Measurements from ENCODE around the gene AHDC1.
A peak's percentile ranks its signal among the peaks of the same experiment; 100 is the strongest.

AHDC1 gene

DNA sequence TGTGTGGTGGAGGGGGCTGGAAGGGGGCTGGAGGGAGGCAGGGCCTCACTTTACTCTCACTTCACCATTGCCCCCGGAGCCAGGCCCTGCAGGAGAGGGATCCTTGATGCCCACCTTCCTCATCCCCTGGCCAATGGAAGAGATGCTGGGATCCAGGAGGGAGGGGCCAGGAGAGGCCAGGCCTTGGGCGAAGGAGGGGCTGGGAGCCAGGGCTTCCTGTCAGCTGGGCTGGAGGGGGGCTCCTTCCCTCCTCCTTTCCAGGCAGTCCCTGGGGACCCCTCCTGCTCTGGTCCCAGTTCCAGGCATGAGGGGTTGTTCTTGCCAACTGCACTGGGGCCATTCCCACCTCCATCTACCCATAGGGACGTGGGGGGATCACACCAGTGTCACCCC, 5.7 kb downstream of the AHDC1 start:
- DNase-seq, result peak; percentile 80

DNA sequence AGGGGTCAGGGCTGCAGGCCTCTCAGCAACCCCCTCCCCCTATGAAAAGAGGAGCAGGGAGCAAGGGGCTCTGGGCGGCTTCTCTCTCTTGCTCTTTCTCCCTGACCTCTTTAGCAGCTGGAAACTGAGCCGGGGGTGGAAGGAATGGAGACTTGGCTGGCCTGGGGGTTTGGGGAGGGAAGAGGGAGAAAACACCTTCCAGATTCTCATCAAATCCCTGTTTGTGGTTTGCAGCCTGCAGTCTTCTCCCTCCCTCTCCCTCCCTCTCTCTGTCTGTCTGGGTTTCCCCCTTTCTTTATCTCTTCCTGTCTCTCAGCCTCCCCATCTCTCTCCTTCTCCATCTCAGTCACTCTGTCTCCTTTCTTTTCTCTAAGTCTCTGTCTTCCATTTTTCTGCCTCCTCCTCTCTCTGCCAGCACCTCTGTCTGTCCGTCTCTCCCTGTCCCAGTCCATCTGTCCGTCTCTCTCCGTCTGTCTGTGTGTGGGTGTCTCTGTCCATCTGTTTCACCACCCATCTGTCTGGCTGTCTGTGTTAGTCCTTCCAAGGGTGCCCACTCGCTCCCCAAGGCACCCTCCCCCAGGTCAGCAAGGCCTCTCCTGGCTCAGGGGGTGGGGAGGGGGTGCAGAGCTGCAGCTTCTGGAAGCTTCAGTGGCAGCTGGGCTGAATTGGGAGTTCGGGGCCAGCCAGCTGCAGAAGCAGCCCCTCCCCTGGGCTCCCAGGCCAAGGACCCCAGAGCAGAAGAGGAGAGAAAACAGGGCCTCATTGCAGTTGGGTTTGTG, 6.2 kb downstream of the AHDC1 start:
- DNase-seq, result peak; percentile 78

DNA sequence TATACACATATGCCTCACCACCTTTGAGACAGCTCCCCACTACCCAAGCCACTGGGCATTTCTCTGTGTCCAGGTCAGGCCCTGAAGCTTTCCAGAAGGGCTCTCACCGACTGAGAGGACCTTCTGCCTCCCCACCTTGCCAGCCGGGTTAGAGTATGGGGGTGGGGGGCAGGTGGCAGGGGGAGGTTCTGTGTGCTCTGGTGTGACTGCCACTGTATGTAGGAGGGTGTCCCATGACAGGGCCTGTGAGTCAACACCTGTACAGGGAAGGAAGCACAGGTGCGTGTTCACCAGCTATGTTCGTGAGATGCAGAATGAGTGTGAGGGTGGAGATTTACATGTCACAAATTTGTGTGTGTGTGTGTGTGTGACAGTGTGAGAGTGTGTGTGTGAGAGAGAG, 7.0 kb downstream of the AHDC1 start:
- DNase-seq, result no peak

DNA sequence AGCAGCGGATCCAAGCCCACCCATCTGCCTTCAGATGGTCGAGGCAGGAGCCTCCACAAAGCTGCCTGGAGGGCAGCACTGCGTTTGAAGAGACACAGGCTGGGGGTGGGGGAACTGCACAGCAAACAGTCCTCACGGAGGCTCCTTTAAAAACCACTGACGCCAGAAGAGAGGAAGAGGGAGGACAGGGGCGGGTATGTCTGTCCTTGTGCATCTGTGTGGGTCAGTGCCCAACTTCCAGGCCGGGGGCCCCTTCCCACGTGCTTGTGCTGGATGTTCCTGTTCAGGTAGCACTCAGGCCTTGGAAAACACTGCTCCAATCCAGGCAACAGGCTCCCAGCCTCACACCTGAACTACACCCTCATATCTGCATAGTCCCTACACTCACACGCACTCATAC, 7.7 kb downstream of the AHDC1 start:
- DNase-seq, result no peak

DNA sequence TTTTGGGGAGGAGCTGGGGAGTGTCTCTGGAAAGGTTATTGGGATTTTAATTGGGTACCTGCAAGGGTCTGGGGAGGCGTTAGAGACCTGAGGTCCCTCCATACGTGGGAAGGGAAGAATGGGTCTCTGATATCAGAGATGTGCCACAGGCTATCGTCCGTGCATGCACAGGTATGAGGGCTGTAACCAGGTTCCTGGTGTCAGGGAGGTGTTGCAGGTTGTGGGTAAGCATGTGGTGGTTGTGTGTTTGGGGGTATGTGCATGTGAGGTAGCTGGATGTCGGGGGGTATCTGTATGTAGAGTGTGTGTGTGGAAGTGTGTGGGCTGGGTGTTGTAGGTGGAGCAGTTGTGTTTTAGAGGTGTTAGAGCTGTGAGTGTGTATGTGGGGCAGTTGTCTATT, 8.3 kb downstream of the AHDC1 start:
- no peak for DNase-seq

DNA sequence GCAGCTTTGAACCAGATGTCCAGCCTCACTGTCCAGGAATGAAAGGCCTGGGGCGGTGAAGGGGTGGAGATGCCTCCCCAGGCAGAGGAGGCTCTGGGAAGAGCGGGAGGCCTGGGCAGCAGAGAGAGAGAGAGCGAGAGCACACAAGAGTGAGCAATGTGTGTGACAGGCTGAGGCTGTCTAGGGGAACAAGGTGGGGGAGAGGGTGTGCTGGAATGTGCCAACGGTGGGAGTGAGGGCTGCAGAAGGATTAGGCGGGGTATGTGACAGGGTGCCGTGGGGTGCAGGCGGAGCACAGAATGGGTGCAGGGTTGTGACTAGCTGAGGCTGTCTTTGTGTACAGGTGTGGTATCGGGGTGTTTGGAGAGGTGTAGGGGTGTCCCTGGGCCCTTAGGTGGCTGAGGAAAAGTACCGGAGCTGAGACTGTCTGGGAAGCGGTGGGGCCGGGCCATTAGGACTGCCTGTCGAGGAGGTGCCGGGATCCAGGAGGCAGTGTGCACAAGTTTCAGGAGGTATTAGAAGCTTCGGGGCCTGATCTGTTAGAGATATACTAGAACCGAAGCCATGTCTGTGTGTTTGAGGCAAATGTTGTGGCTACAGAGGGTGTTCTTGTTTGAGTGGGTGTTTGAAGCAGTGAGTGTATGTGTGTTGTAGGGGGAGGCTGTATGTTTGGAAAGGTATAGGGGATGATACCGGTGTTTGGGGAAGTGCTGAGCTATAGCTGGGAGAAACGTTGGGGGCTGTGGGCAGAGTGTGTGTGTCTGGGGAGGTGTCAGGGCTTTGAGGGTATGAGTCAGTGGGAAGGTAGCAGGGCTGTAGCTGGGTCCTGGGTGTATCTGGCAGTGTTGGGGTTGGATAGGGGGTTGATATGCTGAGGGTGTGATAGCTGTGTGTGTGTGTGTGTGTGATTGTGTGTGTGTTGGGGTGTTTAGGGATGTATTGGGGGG, 9.1 kb downstream of the AHDC1 start:
- DNase-seq, result no peak

DNA sequence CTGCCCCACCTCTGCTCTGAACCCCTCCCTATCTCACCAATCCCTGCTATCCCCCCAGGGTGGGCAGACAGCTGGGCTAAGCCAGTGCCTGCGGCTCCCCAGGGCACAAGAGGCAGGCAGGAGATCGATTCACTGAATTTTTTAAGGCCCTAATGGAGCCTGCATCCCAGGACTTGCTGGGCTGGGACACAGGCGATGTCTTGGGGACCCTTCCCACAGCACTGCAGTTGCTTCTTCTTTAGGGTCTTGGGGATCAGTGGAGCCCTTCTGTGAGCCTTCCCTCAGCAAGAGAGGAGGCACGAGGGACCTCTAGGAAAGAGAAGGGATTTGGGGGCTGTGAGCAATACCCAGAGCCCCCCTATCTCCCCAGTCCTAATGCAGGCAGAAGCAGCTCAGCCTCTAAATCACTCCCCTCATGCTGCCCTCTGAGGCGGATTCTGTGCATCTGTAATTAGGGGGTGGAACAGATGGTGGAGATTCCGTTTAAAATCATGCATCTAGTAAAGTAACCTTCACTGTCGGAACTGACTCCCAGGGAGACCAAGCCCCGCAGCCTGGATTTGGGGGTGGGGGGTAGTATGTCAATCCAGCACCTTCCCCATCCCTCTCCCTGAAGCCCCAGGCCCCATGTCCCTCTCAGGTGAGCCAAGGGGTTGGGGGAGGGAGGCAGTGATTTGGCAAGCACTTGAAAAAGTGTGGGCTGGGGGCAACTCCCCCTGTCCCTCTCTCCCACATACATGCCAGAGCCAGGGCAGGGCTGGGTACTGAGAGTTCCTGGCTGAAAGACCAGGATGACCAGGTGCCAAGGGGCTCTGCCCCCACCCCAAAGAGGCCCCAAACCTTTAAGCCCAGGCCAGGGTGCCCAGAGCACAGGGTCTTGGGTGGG, 10.0 kb downstream of the AHDC1 start:
- DNase-seq, result peak; percentile 28

DNA sequence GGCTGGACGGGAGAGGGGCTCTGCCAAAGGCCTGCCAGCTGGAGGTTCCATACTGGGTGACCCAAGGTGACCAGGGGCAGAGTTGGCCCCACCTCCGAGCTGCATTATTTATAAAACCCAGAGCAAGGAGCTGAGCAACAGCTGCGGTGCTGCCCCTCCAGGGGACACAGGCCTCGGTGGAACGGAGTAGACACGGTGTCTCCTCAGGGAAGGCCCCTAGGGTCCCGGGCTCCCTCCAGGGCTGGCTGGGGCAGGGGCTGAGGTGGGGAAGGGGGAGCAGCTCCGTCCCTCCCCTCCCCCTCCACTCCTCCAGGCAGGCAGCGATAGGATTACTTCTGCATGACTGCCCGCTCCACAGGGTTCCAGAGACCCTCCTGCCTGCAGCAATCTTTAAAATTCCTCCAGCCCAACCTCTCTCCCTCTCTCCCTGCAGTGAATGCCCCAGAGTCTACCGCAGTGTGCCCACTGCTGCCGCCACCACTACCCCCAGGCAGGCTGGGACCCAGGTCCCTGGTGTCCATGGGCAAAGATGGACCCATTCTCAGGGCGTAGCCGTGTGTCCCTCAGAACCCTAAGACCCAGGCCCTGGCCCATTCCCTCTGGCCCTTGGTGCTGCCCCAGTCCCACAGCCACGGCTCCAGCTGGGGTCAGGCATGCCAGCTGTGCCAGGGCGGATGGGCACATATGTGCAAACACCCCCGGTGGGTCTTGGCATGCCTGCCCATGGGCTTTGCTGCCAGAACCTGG, 10.8 kb downstream of the AHDC1 start:
- peak; percentile 53 for DNase-seq

DNA sequence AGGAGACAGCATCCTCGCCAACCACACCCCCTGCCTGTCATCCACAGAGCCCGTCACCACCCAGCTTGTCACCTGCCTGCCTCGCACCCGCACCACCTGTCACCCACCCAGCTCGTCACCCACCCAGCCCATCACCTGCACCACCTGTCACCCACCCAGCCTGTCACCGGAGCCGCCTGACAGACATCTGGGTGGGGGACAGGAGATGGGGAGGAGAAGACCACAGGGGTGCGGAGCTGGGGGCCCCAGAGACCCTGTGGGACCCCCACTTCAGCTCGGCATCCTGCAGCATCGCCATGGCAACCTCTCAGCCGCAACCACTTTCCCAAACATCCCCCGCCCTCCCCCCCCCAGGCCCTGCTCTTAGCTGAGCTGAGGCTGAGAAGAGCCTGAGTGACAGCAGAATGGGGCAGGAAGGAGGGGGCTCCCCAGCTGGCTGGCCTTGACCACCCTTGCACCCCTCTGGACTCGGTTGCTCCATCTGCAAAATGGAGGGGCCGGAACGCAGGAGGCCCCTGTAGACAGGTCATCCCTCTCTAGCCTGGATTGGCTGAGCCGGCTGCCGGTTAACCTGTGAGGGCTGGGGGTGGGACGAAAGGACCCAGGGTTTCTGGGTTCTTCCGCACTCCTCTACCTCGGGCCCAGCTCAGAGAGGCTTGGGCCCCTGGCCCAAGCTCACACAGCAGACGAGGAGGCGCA, 11.6 kb downstream of the AHDC1 start:
- DNase-seq, result no peak

DNA sequence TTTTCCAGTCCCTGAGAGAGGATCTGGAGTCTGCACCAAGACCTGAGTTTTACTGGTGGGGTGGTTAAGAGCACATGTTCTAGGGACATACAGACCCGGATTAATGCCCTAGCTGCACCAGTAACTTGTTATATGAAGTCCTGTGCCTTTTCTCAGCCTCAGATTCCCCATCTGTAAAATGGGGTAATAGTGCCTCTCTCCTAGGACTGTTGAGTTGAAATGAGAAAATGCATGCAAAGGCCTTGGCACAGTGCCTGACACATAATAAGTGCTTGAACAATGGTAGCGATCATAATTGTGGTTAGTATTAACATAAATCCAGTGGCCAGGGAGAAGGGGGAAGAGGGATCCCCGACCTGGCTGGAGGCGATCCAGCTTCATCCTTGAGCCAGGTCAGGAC, 12.3 kb downstream of the AHDC1 start:
- no peak for DNase-seq

DNA sequence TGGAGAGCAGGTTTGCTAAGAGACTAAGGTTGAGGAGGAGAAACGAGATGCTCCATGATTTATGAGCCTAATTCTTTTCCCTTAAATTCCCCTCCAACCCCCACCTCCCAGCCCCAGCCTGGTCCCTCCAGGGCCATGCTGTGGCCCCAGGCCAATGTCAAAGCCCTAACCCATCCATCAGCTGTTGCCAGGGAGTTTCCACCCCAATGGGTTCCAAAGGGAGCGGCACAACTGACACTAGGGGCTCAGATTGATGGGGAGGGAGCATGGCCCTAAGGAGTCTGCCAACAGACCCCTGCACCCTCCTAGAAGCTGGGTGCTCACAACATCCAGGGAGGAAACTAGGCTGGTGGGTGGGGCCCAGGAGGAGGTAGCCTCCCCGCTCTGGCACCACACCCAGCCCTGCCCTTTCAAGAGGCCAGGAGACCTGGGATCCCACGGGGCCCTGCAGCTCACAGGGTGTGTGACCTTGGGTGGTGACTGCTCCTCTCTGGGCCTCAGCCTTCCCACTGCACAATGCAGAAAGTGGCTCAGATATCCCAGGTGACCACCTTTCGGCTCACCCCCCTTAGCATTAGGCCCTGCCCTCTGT, 12.9 kb downstream of the AHDC1 start:
- DNase-seq, result no peak

DNA sequence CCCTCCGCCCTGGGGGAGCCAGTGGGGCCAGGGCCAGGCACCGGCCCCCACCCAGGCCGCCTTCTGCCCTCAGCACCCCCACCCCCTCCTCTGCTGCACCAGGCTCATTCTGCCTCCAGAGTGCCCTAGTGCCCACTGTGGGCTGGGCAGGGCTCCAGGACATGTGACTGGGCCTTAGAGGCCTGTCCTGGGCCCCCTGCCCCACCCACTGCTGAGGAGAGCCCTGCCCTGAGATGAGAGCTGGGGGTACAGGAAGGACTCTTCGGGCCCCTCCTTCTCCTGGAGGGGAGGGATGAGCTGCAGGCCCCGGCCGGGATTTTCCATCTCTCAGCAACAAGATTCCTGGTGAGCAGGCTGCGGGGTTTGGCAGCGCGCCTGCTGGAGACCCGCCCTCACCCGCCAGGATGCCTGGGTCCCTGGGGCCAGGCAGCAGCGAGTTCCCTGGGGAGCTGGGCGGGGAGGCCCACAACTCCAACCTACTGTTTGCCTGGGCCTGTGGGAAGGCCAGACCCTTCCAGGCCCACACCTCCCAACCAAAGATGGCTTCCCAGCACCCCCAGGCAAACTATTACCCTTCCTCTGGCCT, 14.0 kb downstream of the AHDC1 start:
- peak; percentile 71 for DNase-seq

DNA sequence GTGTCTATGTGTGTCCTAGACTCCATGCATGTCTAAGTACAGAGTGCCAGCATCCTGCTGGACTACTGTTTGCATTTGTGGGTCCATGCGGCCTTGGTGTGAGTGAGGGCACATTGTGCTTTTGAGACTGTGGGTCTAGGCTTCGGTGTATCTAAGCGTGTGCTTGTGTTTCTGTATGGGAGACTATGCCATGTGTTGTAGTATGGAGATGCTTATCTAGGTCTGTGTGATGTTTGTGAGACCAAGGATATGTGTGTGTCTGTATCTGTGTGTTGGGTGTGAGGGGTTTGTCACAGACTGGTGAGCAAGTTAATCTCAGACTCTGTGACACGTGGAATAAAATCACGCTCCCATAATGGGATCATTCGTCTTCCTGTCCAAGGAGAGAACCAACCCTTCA, 14.5 kb downstream of the AHDC1 start:
- no peak for DNase-seq

DNA sequence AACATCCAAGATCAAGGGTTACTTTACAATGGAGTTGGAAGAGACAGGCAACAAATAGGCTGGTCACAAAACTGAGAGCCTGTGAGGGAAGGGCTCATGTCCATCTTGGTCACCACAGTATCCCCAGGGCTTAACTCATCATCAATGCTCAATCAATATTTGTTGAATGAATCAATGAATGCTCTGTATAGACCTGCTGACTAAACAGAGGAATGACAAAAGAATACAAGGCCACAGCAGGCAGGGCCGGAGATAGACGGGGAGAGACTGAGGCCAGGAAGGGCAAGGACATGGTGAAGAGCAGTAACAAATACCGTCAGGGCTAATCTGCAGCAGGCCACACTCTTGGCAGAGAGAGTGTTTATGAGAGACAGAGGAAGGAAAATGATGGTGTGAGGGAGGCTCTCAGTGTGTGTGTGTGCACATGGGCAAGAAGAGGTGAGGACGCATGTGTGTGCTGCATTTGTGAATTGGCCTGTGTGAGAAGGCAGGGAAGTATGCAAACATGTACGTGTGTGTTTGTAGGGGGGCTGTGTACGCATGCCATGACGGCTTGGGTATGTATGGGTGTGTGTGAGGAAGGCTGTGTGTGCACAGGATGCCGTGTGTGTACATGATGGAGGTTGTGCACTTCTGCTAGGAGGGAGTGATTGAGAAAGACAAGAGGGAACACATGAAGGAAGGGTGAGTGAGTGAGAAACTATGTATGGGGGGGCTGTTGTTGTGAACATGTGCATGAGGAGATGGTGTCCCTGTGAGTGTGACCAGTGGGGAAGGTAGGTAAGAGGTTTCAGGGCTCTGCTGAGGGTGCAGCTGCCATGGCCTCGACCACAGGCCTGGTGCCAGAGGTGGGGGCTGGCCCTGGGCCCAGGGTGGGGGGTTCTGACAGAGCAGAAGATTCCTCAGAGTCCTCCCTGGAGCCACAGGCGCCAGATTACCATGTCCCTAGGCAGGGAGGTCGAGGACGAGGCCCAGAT, 15.4 kb downstream of the AHDC1 start:
- no peak for DNase-seq

DNA sequence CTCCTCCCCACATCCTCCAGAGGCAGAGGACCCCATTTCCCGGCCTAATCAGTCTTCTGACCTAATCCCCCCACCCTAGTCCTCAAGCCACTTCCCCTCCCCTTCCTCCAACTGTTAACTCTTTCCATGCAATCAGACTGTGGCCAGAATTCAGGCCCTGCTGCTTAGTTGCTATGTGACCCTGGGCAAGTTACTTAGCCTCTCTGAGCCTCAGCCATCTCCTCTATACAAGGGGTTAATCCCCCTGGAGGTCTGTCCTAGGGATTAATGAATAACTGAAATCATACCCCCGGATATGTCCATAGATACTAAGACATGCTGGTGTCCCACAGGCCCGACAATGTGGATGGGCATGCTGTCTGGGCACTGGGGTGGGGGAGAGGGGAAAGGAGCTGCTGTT, 18.3 kb downstream of the AHDC1 start:
- no peak for DNase-seq

DNA sequence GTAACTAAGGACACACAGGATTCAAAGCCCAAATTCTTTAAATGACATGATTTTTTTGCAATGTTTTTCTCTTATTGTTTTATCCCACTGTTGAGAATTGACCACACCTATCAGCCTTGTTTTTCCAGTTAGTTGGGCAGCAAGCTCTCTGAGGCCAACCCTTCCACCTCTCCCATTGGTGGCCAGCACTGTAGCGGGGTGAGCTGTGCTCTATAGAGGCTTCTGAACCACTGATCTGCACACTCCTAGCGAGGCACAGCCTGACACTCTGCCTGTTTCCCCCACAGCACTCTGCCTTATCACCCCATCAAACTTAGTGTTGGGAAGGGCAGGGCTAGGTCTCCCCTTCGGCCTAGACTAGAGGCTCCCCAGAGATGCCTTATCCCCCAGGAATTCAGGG, 19.5 kb downstream of the AHDC1 start:
- DNase-seq, result no peak

DNA sequence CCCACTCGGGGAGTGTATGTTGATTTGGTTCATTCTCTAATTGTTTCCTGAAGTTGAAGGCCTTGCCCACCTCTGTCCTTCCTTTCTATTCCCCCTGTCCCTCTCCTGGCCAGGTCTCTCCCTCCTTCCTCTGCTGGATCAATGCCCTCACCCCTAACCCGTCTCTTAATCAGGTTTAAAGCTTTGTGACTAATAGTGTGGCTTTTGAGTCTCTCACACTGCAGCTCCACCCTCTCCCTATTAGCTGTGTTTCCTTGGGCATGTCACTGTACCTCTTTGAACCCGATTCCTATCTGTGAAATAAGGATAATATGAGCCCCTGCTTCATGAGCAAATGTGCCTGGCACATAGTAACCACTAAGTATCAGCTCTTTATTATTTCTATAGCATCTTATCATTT, 20.5 kb downstream of the AHDC1 start:
- DNase-seq, result no peak

DNA sequence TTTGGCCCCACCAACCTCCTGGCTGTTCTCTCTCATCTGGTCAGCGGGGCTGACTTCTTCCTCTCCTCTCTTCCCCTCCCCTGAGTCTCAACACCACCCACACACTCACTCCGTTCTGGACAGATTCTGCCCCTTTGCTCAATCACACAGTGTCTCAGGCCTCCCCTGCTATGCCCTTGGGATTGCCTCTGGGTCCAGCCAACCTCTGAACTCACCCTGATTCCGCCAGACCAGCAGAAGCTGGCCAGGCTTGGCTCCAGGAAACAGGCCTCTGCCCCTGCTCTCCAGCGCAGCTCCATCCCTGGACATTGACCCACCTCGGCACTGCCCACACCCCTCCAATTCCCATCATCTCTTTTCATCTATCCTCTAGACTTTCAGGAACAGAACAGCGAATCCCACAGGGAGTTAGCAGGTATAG, 22.1 kb downstream of the AHDC1 start:
- no peak for DNase-seq

DNA sequence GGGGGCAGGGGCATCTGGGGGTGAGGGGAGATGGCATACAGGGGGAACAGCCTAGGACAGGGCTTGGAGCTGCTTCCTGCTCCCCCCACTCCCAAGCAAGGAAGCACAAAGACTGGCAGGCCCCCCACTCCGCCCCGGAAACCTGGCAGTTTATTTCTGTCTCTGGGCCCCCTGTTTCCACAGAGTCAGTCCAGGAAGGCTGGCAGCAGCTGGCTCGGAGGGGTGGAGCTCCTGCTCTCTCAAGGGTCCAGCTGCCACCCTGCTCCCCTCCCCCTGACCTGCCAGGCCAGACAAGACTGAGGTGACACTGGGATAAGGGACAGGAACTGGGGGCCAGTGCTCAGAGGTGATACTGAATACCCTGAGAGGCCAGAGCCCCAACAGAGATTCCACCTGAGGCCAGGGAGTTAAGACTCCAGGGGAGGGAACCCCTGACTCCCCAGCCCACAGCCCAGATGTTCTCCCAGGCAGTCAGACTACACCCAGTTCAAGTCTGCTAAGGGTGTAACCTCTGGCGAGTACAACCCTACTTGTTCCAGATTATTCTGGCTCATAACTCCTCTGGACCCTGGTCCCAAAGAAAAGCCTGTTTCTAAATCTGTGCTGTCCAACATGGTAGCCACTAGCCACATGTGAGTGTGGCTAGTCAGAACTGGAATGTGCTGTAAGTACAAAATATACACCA, 26.3 kb downstream of the AHDC1 start:
- DNase-seq, result peak; percentile 82

All from femur (tissue), 1 donor.